ENCODE results near the gene SLC6A9. TPM values are rescaled to one million over a fixed set of nuclear protein-coding genes. Genes with fewer than 3 reads are reported as not detected.
A peak's percentile ranks its signal among the peaks of the same experiment; 100 is the strongest.

SLC6A9 gene
- total RNA-seq = 2.9 TPM

DNA sequence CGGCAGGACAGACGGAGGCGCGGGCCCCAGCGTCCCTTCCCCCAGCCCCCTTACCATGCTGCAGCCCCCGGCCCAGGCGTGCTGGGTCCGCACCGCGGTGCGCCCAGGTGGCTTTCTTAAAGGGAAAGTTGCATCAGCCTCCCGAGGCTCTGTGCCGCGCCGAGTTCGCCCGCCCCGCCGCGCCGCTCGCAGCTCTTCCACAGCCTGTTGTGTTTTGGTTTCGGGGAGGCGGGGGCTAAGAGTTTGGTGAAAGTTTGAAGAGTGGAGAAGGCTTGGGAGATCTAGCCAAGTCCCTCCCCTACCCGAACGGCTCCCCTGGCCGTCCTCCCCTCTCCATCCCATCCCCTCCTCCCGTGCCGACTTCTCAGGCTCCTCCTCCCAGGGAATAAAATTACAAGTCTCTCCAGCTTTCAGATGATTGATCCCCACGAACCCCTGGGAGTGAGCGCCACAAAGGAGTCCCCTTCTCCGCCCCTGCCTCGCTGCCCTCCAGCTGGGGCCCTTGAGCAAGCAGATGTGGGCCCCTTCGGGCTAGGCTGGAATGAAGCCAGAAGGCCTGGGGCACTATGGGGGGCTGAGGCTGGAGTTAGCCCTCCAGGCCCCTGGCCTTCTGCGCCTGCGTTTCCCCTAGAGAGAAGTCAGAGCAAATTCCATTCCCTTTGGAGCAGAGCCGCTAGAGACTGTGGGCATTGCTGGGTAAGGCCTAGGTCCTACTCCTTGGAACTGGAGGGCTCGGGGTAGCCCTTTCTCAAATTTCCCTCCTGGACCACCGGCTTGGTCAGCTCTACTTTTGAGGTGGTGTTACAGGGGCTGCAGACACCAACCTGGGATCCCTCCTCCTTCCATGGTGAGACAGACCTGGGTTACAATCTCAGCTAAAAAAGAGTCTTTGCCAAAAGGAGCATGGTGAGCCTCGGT, at the start of gene SLC6A9:
SLC6A9 (minus strand) TSS at position 211 of the 918 bp plus-strand sequence. CDS start 7,185 bp downstream, outside the sequence.
- no peak for FAIRE-seq
- DNase-seq (ENCODE audit: low spot score in 2 of 2) = peak in 1 of 2 donors; percentile 47

DNA sequence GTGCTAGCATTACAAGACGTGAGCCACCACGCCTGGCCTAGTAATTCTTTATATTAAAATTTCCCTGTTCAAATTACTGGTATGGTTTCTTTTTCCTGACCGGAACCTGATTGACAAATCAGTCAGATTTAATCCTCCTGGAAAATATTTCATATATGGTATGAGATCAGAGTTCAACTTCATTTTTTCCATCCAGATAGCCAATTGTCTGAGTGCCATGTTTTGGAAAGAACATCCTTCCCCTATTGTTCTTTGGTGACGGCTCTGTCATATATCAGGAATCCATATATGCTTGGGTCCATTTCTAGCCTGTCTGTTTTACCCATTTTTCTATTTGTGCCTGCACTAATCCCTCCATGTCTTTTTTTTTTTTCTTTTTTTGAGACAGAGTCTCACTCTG, 48.3 kb upstream of the SLC6A9 start:
- FAIRE-seq = no peak
- no peak for DNase-seq (ENCODE audit: low spot score in 2 of 2)

DNA sequence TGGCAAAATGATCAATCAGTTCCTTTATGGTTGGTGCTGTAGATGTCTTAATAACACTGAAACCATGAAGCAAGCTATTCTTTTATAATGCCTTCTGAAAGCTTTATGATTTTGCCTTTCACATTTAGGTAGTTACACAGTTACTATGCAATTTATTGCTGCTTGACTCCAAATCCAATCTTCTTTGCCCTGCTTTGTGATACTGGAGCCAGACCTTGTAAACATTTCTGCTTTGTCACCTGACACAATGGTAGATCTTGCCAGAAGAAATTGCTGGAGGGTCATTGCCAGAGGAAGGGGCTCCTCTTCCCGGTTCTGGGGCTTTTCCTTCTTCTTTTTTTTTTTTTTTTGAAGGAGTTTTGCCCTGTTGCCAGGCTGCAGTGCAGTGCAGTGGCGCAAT, 46.8 kb upstream of the SLC6A9 start:
- DNase-seq (ENCODE audit: low spot score in 2 of 2) = no peak
- no peak for FAIRE-seq

DNA sequence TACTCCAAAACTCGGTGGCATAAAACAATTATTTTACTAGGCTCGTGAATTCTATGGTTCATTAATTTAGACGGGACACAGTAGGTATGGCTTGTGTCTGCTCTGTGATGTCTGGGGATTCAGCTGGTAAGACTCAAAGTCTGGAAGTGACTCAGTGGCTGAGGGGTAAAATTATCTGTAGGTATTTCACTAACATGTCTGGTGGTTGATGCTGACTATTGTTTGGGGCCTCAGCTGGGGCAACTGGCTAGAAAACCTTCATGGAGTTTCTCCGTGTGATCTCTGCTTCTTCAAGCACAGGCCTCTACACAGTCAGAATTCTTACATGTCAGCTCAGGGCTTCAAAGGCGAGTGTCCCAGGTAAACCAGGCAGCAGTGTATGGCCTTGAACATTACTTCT, 46.2 kb upstream of the SLC6A9 start:
- DNase-seq (ENCODE audit: low spot score in 2 of 2) (no peak), FAIRE-seq (no peak)

DNA sequence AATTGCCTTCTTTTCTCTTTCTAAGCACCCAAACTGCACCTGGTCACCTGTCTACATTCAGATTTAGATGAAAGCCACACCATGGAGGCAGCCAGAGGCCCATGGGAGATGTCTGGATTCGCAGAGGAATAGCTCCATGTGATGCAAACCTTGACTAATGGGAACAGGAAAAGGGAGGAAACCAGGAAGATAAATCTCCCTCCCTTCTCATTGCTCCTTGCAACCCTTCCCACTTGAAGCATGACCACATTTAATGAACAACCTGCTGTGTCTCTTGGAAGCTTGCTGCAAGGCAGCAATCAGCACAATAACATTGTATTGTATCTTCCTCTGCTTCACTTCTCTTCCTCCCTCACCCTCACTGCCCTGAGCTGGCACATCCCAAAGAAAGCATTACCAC, 44.8 kb upstream of the SLC6A9 start:
- DNase-seq (ENCODE audit: low spot score in 2 of 2) (no peak), FAIRE-seq (no peak)

DNA sequence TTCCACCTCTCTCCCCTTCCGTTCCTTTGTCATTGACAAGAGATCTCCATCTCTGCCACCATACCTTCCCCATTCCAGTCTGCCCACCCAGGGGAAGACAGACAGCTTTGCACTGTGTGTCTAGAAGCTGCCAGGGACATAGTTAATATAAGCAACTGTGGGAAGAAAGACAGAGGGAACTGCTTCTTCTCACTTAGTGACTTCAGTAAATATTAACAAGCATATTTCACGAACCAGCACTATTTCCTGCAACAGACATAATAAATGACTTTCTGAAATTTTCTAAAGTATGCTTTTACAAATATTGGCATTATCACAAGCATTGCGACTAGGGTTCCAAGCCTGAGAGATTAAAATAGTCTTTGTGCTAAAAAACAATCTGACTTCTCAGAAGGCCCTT, 43.2 kb upstream of the SLC6A9 start:
- DNase-seq (ENCODE audit: low spot score in 2 of 2) = no peak
- FAIRE-seq = no peak

DNA sequence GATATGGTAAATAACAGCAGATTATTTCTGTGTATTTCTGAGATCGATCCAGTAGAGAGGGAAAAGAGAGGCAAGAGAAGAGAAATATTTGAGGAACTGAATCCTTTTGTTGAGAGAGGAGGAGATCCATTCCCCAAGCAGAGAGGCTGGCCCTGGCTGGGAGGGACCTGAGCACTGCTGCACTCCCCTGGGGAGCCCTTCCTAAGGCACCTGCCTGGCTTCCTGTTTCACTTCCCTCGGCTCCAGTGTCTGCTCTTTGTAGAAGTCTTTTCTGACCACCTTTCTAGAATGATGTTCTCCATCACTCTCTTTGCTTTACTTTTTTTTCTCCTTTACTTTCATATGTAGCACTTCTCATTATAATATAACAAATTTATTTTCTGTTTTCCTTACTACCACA, 42.3 kb upstream of the SLC6A9 start:
- FAIRE-seq = no peak

DNA sequence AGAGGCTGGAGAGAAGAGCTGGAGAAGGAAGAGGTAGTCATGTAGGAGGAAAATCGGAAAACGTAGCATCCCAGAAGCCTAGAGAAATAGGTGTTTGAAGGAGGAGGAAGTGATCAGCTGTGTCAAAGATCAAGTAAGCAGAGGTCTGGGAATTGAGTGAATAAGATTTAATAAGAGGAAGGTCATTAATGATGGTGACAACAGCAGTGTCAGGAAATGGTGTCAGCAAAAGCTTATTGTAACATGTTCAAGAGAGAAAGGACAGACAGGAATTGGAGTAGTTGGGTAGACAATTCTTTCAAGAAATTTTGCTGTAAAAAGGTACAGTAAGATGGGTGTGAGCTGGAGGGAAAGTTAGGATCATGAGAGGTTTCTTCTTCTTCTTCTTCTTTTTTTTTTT, 41.6 kb upstream of the SLC6A9 start:
- FAIRE-seq (no peak), DNase-seq (ENCODE audit: low spot score in 2 of 2) (no peak)

More for the DNA sequence above, 42.3 kb upstream of the SLC6A9 start:
- no peak for DNase-seq (ENCODE audit: low spot score in 2 of 2)

DNA sequence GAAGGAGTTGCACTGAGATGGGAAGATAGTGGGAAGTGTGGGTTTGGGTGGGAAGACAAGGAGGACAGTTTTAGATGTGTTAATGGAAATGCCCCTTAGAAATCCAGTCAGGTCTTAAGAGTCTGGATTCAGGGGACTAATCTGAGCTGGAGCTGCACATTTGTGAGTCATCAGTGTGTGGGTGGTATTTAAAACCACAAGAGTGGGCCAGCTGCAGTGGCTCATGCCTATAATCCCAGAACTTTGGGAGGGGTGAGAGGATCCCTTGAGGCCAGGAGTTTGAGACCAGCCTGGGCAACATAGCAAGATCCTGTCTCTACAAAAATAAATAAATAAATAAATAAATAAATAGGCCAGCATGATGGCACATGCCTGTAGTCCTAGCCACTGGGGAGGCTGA, 40.9 kb upstream of the SLC6A9 start:
- FAIRE-seq = no peak
- peak in 1 of 2 donors; percentile 32 for DNase-seq (ENCODE audit: low spot score in 2 of 2)

DNA sequence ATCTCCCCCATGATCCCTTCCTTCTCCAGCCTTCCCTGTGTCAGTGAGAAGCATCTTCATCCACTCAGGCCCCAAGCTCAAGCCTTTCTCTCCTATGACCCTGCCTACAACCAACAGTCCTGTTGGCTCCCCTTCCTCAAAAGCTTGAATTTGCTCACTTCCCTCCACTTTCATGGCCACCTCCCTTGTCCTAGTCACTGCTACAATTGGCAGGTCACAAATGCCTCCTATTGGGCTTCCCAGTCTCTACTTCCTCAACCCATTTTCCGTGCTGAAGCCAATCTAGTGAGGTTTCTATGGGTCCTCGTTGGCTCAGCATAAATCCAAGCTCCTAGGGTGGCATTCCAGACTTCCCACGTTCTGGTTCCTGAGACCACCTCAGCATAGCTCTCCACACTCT, 40.2 kb upstream of the SLC6A9 start:
- DNase-seq (ENCODE audit: low spot score in 2 of 2) = no peak
- FAIRE-seq = no peak

DNA sequence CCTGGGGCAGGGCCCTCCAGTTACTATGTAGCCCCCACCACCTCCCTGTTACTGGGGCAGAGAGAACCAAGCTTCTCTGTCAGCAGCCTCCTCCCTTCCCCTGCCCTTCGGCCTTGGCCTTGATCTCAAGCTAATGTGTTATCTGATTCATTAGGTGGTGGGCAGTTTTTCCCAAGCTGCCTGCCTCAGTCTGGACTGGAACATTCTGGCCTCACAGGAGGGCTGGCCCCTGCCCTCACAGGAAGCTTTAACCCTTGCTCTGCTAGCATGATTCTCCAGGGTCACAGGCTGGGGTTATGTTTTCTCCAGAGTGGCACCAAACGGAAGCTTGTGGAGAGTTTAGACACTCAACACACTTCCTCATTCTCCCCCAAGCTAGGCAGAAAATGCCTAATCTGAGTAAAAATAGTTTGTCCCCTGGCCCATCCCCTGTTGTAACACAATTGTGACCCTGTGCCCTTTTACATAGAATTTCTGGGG, 37.2 kb upstream of the SLC6A9 start:
- FAIRE-seq = no peak

DNA sequence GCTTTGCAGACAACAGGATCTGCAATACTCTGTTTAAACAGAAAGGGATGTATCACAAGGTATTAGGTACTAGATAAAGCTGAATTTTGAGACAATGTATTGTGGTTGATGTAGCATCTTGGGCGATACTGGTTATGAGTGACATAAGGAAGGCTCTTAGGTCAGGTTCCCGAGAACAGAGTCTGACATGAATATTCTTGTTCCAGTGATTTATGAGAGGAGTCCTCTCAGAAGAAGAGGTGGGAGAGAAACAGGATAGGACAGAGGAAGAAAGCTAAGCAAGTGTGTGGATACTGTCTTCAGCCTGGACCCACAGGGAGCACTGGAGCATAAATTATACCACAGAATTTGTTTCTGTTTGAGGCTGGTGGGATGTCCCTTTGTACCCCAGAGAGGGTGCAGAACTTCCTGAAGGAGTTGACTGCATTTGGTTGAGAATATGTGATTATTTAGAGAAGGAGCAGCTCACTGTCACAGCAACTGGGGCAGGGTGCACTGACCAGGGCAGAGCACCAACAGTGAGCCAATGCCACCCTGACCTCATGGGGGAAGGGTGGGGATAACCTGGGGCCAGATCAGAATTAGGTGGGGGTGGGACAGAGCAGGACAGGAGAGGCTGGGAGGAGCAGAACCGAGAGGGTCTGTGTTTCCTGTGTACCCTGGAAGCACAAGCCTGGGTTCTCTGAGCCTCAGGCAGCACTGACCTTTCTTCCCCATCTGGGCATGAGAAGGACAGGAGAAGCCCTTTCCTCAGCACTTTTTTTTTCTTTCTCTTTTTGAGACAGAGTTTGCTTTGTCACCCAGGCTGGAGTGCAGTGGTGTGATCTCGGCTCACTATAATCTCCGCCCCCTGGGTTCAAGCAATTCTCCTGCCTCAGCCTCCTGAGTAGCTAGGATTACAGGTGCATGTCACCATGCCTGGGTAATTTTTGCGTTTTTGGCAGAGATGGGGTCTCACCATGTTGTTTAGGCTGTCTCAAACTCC, 36.3 kb upstream of the SLC6A9 start:
- FAIRE-seq = no peak

More for the DNA sequence above, 37.2 kb upstream of the SLC6A9 start:
- peak in 1 of 2 donors; percentile 14 for DNase-seq (ENCODE audit: low spot score in 2 of 2)

DNA sequence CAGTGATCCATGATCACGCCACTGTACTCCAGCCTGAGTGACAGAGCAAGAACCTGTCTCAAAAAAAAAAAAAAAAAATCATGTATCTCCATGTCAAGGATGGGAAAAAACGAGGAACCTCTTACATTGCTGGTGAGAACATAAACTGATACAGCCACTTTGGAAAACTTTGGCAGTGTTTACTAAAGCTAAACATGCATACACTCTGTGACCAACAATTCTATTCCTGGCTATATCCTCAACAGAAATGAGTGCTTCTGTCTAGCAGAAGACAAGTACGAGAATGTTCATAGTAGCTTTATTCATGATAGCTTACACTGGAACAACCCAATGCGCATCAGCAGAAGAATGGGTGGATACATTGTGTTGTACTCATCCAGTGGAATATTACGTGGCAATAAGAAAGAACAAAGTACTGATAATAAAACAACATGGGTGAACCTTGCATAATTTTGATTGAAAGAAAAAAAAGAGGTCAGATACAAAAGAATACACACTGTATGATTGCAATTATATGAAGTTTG, 31.5 kb upstream of the SLC6A9 start:
- DNase-seq (ENCODE audit: low spot score in 2 of 2) (no peak), FAIRE-seq (no peak)

More for the DNA sequence above, 36.3 kb upstream of the SLC6A9 start:
- no peak for DNase-seq (ENCODE audit: low spot score in 2 of 2)

DNA sequence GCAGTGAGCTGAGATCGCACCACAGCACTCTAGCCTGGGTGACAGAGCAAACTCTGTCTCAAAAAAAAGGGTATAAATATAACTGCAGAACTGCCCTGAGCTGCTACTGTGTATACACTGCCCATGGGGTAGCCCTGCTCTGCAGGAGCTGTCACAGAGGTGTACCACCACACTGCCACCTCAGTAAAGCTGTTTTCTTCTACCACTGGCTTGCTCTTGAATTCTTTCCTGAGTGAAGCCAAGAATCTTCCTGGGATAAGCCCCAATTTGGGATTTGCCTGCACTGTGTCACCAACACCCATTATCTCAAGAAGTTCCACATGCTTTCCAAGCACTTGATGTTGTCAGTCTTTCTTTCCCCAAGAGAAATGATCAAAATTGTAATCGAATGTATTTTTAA, 30.6 kb upstream of the SLC6A9 start:
- DNase-seq (ENCODE audit: low spot score in 2 of 2) (no peak), FAIRE-seq (no peak)

DNA sequence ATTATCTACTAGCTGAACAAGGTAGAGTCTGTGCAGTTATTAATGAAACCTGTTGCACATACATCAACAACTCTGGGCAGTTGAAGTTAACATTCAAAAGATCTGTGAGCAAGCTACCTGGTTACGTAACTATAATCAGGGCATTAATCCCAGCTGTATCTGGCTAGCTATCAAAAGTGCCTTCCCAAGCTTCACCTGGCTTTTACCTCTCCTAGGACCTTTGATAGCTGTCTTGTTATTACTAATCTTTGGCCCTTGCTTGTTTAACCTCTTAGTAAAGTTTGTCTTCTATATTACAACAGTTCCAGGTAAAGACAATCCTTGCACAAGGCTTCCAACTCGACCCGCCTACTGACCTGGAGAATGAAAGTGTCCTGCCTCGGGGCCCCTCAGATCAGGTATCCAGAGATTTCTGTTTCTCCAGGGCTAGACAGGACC, 29.6 kb upstream of the SLC6A9 start:
- no peak for FAIRE-seq

DNA sequence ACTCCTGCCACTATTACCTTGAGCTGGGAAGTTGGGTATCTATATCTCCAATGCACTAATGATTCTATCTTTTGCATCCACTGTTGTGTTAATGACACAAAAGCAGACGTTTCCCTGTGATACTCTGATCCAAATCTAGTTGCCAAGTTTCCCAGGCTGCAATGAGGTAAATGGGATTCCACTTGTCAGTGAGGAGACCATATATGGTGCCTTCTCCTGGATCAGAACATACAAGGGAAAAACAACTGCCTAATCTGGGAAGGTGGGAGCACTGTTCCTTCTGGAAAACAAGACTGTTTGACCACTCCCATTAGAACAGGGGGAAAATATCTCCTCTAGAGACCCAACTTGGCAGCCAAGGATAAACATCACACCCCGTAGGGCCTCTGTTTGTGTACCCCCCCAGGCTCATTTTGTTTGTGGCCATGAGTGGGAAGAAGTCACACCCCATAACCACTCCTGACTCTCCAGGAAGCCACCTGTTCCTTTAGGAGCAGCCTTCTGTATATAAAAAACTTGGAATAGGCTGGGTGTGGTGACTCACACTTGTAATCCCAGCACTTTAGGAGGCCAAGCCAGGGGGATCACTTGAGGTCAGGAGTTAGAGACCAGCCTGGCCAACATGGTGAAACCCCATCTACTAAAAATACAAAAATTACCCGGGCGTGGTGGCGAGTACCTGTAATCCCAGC, 28.5 kb upstream of the SLC6A9 start:
- FAIRE-seq (no peak), DNase-seq (ENCODE audit: low spot score in 2 of 2) (no peak)

More for the DNA sequence above, 29.6 kb upstream of the SLC6A9 start:
- no peak for DNase-seq (ENCODE audit: low spot score in 2 of 2)

DNA sequence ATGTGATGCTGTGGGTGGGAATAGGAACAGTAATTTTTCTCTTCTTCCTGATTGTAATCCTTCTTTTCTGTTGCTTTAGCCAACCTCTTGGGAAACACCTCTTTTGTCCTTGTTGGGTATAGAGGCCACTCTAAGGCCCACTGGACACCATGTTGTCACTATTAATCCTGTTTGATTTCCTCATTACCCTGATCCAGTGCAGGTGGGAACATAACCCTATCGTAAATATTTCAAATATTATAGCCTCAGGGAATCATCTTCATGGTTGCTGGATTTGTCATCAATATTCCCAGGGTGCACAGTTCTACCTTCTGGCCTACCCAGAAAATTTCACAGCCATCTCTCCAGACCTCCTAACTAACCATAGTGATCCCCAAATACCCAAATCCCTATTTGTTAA, 27.9 kb upstream of the SLC6A9 start:
- FAIRE-seq = no peak

DNA sequence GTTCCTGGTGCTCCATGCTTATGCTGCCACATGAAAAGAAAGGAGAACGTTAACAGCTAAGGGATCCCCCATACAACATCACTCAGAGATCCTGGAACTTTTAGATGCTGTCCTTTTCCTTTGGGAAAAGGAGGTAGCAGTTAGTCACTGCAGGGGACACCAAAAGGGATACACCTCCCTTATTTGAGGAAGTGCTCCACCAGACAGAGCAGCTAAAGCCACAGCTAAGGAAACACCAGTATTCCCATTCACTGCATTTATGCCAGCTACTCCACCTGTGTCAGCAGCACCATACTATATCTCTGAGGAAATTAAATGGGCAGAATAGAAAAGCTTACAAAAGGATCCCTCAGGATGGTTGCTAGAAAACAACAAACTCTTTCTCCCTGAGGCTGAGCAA, 26.0 kb upstream of the SLC6A9 start:
- FAIRE-seq (no peak), DNase-seq (ENCODE audit: low spot score in 2 of 2) (no peak)

More for the DNA sequence above, 27.9 kb upstream of the SLC6A9 start:
- DNase-seq (ENCODE audit: low spot score in 2 of 2) = no peak

DNA sequence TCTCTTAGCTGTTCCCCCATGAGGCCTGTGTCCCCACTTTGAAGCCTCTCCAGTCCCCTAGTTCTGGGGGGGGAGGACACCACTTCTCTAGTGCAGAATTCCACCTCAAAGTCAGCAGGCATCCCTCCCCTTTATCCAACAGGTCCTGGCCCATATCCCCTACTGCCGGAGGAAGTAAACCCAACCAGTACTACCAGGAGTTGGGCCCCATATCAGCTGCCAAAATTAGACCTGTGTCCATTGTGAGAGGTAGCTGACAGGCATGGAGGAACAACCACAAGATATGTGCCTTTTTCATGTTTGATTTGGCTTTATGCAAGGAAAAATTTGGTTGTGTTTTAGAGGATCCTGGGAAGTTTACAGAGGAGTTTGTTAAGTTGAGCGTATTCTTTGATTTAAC, 22.1 kb upstream of the SLC6A9 start:
- DNase-seq (ENCODE audit: low spot score in 2 of 2) = no peak
- FAIRE-seq = no peak

DNA sequence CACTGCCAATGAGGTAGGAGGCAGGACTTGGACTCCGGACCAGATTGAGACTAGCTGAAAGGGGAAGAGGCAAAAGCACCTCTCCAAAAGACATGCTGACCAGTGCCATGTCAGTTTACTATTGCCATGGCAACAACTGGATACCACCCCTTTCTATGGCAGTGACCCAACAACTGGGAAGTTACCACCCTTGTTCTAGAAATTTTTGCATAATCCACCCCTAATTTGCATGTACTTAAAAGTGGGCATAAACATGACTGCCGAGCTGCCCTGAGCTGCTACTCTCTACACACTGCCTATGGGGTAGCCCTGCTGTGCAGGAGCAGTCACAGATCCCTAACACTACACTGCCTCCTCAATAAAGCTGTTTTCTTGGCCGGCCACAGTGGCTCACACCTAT, 19.0 kb upstream of the SLC6A9 start:
- no peak for DNase-seq (ENCODE audit: low spot score in 2 of 2)
- FAIRE-seq = no peak

Measured in frontal cortex (tissue), 4 donors.